Measurements from ENCODE around the gene TBL1X.

TBL1X gene

DNA sequence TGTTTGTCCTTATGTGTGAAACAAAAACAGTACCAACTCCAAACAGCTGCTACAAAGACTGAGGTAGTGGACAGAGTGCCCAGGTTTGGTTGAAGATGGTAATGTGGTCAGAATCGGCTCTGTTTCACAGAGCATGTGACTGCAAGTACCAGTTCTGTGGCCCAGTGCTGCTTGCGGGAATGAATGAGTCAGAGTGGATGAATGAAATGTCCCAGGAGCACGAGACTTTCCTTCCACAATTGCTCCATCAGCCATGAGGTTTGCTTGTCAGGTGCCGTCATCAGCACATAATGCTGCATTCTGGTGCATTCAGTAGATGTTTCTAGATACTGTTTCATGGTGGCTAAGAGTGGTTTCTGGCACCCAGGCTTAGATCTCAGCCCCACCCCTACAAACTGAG, 216.6 kb downstream of the TBL1X start:
- in situ Hi-C loops (cut with HindIII; ENCODE audit: low sequenced_read_pairs), result no loop called here
- H3K4me3 ChIP-seq (ENCODE audit: low read depth, low read length), result no peak overlapping the region
- DNase-seq (ENCODE audit: low read depth), result no peak
- TF ChIP-seq, protein P1, sequence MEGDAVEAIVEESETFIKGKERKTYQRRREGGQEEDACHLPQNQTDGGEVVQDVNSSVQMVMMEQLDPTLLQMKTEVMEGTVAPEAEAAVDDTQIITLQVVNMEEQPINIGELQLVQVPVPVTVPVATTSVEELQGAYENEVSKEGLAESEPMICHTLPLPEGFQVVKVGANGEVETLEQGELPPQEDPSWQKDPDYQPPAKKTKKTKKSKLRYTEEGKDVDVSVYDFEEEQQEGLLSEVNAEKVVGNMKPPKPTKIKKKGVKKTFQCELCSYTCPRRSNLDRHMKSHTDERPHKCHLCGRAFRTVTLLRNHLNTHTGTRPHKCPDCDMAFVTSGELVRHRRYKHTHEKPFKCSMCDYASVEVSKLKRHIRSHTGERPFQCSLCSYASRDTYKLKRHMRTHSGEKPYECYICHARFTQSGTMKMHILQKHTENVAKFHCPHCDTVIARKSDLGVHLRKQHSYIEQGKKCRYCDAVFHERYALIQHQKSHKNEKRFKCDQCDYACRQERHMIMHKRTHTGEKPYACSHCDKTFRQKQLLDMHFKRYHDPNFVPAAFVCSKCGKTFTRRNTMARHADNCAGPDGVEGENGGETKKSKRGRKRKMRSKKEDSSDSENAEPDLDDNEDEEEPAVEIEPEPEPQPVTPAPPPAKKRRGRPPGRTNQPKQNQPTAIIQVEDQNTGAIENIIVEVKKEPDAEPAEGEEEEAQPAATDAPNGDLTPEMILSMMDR (IDR thresholded peaks at IDR 0.05; ENCODE audit: low read depth, low read length, missing control alignments), result no peak

DNA sequence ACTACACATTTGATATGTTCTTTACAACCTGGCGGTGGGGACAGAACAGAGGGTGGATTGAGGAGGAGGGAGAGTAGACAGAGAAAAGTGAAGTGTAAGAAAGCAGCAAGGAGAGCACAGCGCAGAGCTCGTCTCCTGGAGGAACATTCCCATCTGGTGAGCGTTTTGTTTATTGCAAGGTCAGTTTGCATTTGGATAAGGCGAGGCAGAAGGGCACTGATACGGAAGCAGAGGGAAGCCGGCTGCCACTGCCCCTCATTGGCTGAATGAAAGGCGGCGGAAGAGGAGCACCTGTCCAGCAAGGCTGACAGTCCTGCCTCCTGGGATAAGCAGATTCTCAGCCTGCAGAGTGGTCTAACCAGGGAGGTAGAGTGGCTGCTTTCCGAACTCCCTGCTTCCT, 217.6 kb downstream of the TBL1X start:
- no peak overlapping the region for H3K4me3 ChIP-seq (ENCODE audit: low read depth, low read length)
- TF ChIP-seq, protein P1 (IDR thresholded peaks at IDR 0.05; ENCODE audit: low read depth, low read length, missing control alignments), result no peak
- DNase-seq (ENCODE audit: low read depth), result no peak
- in situ Hi-C loops (cut with HindIII; ENCODE audit: low sequenced_read_pairs), result no loop called here

DNA sequence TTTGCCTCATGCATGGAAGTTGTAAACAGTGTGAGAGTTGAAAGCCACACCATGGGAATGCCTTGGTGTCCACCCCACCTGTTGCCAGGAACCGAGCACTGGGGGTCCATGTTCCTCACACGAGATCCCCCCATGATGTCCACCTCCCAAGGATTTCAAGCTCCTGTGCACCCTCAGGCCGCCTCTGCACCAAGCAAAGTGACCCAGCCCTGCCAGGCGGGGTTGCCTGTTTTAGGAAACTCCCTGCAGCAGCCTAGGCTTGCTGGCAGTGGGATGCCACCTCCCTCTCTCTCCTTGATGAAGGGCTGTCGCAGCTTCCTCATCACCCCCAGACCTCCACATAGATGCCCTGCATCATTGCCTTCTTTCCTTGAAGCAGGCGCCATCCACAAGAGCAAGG, 218.0 kb downstream of the TBL1X start:
- in situ Hi-C loops (cut with HindIII; ENCODE audit: low sequenced_read_pairs), result no loop called here
- no peak for DNase-seq (ENCODE audit: low read depth)
- TF ChIP-seq, protein P1 (IDR thresholded peaks at IDR 0.05; ENCODE audit: low read depth, low read length, missing control alignments), result no peak
- no peak overlapping the region for H3K4me3 ChIP-seq (ENCODE audit: low read depth, low read length)

DNA sequence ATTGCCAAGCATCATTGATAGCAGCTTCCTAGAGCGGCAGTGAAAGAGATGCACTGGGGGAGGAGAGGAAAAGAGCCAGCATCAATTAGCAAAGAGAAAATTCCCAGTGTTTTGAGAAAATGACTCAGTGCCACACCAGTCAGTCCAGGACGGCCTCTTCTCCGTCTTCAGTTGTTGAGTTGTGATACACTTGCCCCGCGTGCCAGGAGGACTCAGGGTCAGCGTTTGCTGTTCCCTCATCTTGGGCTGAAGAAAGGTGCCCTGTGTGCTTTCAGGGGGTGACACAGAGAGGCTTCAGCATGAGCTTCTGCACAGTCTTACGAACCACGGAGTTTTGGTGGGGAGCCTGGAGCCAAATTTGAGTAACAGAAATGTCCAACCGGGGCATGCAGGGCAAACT, 218.5 kb downstream of the TBL1X start:
- DNase-seq (ENCODE audit: low read depth), result no peak
- in situ Hi-C loops (cut with HindIII; ENCODE audit: low sequenced_read_pairs), result no loop called here
- TF ChIP-seq, protein P1 (IDR thresholded peaks at IDR 0.05; ENCODE audit: low read depth, low read length, missing control alignments), result no peak
- no peak overlapping the region for H3K4me3 ChIP-seq (ENCODE audit: low read depth, low read length)

DNA sequence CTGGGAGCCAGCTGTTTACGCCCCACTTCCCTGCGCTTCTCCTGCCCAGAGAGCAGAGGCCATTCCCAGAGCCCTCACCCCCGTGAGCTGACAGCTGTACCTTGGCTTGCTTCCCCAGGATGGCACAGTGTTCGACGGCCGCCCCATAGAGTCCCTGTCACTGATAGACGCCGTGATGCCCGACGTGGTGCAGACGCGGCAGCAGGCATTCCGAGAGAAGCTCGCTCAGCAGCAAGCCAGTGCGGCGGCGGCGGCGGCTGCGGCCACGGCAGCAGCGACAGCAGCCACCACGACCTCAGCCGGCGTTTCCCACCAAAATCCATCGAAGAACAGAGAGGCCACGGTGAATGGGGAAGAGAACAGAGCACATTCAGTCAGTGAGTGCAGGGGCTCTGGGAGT, 223.0 kb downstream of the TBL1X start:
- TF ChIP-seq, protein P1 (IDR thresholded peaks at IDR 0.05; ENCODE audit: low read depth, low read length, missing control alignments), result no peak

DNA sequence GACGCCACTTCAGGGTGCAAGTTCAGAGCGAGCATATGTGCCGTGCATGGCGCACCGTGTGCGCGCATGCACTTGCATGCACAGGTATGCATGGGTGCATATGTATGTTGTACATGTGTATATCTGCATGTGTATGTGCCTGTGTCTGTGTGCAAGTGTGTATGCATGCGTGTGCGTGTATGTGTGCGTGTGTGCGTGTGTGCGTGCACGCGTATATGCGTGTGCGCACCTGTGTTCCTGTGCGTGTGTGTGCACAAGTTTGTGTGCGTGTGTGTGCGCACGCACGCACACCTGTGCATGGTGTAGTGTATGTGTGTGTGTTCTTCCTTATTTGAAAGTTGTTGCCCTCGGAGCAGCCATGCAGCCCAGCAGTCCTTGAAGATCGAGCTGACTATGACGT, 224.0 kb downstream of the TBL1X start:
- no peak for DNase-seq (ENCODE audit: low read depth)
- no peak overlapping the region for H3K4me3 ChIP-seq (ENCODE audit: low read depth, low read length)
- in situ Hi-C loops (cut with HindIII; ENCODE audit: low sequenced_read_pairs), result no loop called here
- TF ChIP-seq, protein P1 (IDR thresholded peaks at IDR 0.05; ENCODE audit: low read depth, low read length, missing control alignments), result no peak

More for the DNA sequence above, 223.0 kb downstream of the TBL1X start:
- H3K4me3 ChIP-seq (ENCODE audit: low read depth, low read length), result no peak overlapping the region
- DNase-seq (ENCODE audit: low read depth), result no peak
- in situ Hi-C loops (cut with HindIII; ENCODE audit: low sequenced_read_pairs), result no loop called here

DNA sequence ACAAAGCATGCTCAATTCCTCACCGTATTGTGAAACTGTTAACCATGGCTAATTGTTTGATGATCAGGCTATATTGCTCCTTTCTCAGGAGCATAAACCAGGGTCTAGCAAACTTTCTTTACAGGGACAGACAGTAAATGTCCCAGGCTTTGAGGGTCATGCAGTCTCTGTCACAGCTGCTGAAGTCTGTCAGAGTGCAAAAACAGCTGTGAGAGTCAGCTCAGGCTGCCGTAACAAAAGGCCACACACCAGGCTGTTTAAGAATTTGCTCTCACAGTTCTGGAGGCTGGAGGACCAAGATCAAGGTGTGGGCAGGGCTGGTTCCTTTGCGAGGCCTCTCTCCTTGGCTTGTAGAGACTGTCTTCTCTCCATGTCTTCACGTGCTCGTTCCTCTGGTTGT, 225.2 kb downstream of the TBL1X start:
- TF ChIP-seq, protein P1 (IDR thresholded peaks at IDR 0.05; ENCODE audit: low read depth, low read length, missing control alignments), result no peak
- in situ Hi-C loops (cut with HindIII; ENCODE audit: low sequenced_read_pairs), result no loop called here
- no peak for DNase-seq (ENCODE audit: low read depth)
- H3K4me3 ChIP-seq (ENCODE audit: low read depth, low read length), result no peak overlapping the region

All from astrocyte of the cerebellum (primary cell).